Fibroblast of skin of left quadriceps (primary cell): ENCODE data around the gene LIPK.

Experiments used
- DNase-seq, 2 experiments: peaks; one replicate each; pipeline ENCODE4 v3.0.0-alpha.2; 2013; ENCODE audit warnings: low read depth in 2 of 2

Gene LIPK

GRCh38 chr10:88786032-88786770 lies 80.2 kb downstream of the LIPK start:
- DNase-seq = no peak

- DNase-seq = no peak
Observed at GRCh38 chr10:88787463-88787862, 81.4 kb downstream of the LIPK start.

- no peak for DNase-seq
Observed at GRCh38 chr10:88788924-88789323, 82.9 kb downstream of the LIPK start.

GRCh38 chr10:88791924-88792323 lies 85.9 kb downstream of the LIPK start:
- no peak for DNase-seq

GRCh38 chr10:88792661-88793060 lies 86.6 kb downstream of the LIPK start:
- no peak for DNase-seq

- peak; percentile 19 to 27 for DNase-seq
Observed at GRCh38 chr10:88793712-88794299, 87.8 kb downstream of the LIPK start.

GRCh38 chr10:88794731-88795130 lies 88.7 kb downstream of the LIPK start:
- DNase-seq = peak; percentile 36 to 37

GRCh38 chr10:88800152-88801125 lies 94.4 kb downstream of the LIPK start:
- DNase-seq = peak; percentile 30 to 36
